ENCODE measurements around the gene PRG2.
"Not testable (repeated sequence)": the region's sequence is repeated elsewhere in the genome, so short reads cannot be mapped to it uniquely, and the experiment has no call there.

PRG2 gene

DNA sequence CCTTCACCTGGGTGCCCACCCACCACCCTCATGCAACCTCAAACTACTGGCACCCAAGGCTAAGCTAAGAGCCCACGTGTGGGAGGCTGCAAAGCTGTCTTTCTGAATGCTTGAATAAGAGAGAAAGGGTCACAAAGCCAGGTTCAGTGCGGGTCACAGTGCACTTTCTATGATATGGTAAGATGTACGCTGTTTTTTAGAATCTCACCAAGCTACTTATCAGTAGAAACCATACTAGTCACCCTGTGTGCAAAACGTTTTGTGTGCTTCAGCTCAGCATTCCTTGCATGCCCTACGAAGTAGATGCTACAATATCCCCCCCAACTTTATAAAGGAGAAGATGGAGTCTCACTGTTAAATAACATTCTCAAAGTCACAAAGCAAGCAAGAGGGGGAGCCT lies 37.4 kb downstream of the PRG2 start:
- no peak overlapping the region for H3K27ac ChIP-seq
- DNase-seq (ENCODE audit: low read depth, low spot score) = no peak

DNA sequence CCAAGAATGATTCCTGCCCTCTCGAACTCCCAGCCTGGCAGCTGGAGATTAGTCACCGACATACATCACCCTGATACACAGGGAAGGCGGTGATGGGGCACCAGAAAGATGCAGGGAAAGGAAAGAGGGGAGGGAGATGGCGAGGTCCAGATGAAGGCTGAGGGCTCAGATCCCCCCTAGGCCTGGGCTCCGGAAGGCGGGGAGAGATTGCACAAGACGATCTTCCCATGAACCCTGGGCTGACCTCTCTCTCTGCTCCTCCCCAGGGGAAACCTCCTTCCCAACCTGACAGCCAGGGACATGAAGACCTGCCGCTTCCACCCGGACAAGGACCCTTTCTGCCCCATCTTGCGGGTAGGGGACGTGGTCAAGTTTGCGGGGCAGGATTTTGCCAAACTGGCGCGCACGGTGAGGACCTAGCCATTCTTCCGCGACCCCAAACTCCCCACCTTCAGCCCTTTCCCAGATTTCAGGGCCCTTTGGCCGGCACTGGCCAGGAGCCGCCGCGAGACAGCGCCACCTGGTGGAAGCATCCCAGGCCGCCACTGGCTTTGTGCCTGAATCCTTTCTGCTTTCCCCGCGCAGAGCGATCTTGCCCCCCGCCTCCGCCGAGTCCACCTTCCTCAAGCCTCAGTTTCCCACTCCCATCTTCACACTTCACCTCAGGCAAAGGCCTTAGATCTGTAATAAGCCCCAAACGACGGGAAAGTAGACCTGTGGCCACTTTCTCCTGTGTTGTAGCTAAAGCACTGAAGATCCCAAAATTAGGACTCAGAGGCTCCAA lies 40.8 kb downstream of the PRG2 start:
- no peak for DNase-seq (ENCODE audit: low read depth, low spot score)
- no peak overlapping the region for H3K27ac ChIP-seq

DNA sequence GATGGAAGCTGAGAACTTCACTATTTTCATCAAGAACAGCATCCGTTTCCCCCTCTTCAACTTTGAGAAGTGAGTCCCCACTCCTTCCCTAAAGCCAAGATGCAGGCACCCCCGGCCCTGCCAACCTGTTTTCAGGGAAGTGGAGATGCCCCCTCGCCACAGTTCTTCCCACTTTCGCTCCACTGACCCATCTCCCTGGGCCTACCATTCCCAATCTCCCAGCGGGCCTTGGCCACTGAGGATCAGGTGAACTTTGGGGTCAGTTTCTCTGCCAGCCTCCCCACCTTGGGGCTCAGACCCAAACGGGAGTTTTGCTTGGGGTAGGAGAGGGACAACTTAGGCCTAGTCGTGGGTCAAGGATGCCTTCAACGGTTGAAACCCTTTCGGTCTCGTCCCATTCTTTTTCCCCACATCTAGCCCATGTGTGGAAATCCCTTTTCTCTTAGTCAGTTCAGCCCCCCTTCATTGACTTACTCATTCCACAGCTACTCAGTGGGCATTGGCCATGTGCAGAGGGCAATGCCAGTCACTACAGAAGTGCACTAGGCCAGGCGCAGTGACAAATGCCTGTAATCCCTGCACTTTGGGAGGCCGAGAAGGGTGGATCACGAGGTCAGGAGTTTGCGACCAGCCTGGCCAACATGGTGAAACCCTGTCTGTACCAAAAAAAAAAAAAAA lies 41.7 kb downstream of the PRG2 start:
- no peak overlapping the region for H3K27ac ChIP-seq
- DNase-seq (ENCODE audit: low read depth, low spot score) = no peak

DNA sequence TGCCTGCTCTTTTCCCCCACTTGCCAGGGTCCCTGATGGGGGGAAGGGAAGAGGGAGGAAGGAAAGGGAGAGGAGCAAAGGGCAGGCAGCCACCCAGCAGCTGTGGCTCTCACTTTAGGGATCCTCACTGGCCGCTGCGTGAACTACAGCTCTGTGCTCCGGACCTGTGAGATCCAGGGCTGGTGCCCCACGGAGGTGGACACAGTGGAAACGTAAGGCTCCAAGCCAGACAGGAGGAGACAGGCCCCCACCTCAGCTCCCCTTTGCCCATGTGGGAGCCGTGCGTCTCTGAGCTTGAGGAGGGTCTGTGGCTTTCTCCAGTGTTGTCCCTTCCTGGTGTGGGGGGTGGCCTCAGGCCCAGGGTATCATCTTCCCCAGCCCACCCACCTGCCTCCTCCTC lies 42.4 kb downstream of the PRG2 start:
- no peak for DNase-seq (ENCODE audit: low read depth, low spot score)

DNA sequence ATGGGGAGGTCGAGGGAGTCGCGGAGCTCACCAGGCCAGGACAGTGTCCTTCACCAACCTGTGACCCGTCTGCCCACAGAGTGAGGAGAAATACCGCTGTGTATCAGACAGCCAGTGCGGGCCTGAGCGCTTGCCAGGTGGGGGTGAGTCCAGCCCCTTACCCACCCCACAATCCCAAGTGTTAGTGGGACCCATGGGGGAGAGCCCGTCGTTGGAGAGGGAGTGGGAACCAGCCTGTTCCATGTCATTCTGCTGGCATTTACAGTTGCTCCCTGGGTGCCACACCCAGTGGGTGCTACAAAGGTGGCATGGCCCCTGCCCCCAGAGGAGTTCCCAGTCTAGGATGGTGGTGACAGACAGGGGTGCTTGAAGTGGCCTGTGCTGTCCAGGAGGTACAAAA lies 43.1 kb downstream of the PRG2 start:
- no peak for DNase-seq (ENCODE audit: low read depth, low spot score)
- H3K27ac ChIP-seq = no peak overlapping the region

More for the DNA sequence above, 42.4 kb downstream of the PRG2 start:
- no peak overlapping the region for H3K27ac ChIP-seq

DNA sequence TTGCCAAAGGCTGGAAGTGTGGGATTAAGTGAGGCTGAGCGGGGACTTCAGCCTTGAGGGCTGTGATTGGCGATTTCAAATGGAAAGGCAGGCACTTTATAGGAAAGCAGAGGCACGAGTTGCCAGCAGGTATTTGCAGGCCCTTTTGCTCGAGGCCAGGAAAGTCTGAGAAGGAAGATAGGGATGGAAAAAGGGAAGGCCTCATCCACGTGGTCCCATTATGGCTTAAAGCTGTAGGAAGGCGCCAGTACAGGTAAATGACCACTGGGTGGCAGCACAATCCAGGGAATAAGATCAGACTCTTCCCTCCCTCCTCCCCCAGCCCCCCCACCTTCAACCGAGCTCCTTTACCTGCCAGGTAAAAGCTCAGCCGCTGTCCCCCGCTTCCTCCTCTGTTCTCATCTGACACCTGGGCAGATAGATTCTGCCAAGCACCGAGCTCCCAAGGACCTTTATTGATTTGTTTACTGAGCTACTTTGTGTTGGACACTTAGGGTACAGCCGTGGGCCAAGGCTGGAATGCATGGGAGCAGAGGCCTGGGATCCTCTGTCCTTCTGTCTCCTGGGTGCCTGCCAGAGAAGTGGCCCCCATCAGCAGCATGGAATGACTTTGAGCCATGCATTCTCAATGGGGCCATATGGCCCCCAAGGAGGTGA lies 44.8 kb downstream of the PRG2 start:
- H3K27ac ChIP-seq = no peak overlapping the region
- no peak for DNase-seq (ENCODE audit: low read depth, low spot score)

DNA sequence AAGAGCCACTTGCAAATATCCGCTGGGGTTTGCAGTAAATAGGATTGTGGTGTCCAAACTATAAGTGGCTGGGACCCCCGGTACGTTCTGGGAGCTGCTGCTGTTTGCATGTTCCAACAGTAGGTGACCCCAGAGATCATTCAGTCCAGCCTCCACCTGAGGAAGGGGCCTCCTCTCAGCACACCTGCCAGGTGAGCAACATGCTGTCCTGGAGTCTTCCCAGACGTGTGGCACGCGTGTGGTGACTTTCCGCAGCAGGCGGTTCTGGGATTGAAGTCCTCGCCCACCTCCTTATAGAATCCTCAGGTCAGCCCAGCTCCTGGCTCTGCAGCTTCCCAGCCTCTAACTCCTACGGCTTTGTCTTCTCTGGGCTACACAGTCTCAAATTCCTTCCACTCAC lies 45.6 kb downstream of the PRG2 start:
- no peak overlapping the region for H3K27ac ChIP-seq

DNA sequence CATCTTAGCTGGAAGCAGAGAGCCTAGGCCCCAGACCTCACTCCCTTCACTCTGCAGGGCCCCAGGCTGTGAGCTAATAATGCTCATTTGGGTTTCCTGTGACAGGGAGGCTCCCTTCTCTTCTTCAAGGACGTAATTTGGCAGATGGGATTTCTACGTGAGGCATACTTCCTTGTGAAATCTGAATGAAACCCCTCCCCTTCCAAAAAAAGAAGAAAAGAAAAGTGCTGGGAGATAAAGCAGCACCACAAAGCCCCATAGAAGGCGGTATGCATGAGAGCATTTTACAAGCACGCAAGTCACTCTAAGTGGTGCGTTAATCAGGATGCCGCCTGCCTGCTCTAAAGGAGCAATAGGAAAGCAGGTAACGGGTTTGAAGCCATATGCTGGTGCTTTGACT lies 46.6 kb downstream of the PRG2 start:
- no peak for DNase-seq (ENCODE audit: low read depth, low spot score)
- H3K27ac ChIP-seq = no peak overlapping the region

More for the DNA sequence above, 45.6 kb downstream of the PRG2 start:
- DNase-seq (ENCODE audit: low read depth, low spot score) = no peak

DNA sequence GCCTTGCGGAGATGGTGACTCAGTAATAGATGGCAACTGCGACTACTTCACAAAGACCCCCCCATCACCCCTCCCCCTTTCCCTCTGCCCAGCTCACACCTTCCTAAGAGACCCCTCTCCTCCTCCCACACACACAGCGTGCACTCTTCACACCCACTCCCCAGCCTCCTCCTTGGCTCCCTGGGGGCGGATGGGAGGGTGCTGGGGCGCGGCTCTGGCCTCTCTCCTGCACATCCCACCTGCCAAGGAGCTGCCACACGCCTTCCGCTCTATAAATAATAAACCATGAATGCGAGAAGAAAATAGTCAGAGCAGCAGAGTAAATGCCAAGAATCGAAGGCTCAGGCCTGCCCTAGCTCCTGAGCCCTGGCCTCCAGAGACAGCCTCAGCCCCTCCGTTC lies 47.7 kb downstream of the PRG2 start:
- no peak for DNase-seq (ENCODE audit: low read depth, low spot score)
- no peak overlapping the region for H3K27ac ChIP-seq

DNA sequence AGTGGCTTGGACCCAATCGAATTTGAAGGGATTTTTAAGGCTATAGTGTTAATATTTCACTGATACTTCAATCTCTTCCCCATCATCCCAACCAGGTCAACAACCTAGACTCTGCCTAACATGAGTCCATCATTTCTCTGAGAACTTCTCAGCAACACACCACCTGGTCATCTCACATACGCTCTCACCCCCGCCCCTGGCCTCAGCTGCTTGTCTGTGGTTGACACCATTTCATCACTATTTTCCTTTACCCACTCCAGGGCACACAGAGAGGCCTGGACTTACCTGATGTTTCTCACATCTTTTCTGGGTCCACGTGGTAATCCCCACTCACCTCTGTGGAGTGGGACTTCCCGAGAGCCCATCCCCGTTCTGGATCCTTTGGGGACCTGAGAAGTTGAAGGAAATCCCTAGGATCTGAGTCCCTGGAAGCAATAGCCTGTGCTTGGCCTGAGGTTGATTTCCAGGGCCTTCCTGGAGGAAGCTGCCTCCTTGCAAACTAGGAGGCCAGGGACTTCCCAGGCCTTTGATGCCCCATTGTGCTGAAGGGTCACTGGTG lies 49.1 kb downstream of the PRG2 start:
- no peak for DNase-seq (ENCODE audit: low read depth, low spot score)
- no peak overlapping the region for H3K27ac ChIP-seq

DNA sequence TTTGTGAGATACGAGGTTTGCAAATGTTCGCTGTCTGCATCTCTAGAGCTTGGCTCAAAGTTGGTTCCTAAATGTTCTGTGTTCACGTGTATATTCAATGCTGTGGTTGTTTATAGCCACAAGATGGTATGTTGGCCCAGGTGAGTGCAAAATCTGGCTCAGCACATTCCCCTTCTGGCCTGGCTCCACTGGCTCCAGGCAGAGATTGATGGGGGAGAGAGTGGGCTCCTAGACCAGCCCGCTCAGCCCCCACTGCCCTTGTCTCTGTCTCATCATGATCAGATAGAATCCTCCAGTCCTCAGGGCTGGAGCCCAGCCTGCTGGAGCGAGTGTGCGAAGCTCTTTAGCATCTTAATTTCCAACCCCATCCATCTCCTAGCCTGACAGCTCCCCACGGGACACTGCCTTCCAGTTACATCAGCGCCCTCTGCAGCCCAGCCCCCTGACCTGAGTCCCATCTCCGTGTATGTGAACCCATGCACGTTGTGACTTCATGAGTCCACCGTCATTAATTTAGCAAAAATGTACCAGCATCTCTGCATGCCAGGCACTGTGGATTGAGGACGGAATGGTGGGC lies 50.3 kb downstream of the PRG2 start:
- no peak for DNase-seq (ENCODE audit: low read depth, low spot score)
- no peak overlapping the region for H3K27ac ChIP-seq

DNA sequence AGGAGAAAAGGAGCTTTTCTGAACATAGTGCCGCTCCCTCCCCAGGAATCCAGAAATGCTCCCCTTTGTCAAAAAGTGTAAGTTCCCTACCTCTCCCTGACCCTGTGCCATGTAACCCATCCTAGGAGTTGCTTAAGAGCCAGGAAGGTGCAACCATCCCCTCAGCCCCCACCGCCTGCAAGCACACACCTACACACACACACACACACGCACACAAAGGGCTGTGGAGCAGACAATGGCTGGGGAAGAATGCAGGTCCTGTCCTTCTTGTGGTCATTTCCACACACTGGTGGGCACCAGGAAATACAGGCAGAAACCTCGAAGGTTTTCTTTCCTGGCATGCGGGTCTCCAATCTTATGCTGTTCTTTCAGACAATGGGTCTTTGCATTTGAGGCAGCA lies 51.1 kb downstream of the PRG2 start:
- DNase-seq (ENCODE audit: low read depth, low spot score) = no peak
- no peak overlapping the region for H3K27ac ChIP-seq

DNA sequence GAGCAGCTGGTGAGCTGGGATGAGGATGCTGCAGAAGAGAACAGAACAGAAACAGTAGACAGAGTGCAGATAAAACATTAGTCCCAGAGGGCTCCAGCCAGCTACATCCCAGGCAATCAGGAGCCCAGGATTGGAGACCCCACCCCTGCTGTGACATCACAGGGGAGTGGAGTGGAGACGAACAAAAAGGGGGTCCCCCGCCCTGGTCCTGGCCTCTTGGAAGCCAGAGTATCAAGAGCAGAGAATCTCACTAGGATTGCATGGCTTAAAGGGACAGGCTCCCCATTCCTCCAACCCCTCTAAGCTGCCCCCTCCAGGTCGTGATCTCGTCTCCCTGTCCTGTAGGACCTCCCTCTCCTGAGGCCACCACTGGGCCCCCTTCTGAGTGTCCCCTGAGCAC lies 52.3 kb downstream of the PRG2 start, which contains the start of gene P2RX3:
TSS of gene P2RX3 (plus strand) at position 211 of the 400 bp plus-strand sequence. CDS start 199 bp downstream, outside the sequence.
- DNase-seq (ENCODE audit: low read depth, low spot score) = no peak
- no peak within 1 kb of the TSS for H3K27ac ChIP-seq

DNA sequence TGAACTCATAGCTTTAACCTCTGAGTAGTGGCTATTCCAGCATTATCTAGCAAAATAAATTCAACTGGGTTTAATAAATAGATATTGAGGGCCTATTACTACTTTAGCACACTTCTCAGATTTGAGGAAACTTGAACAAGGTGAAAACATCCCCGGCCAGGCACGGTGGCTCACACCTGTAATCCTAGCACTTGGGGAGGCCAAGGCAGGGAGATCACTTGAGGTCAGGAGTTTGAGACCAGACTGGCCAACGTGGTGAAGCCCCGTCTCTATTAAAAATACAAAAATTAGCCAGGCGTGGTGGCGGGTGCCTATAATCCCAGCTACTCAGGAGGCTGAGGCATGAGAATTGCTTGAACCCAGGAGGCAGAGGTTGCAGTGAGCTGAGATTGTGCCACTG lies 53.6 kb downstream of the PRG2 start:
- not testable (repeated sequence) for DNase-seq (ENCODE audit: low read depth, low spot score); H3K27ac ChIP-seq

Data from epithelial cell of prostate (primary cell).